HEK293T (cell line): ENCODE results near the gene TRAPPC12.

Source experiments
- BHLHE40 ChIP-seq: fragments of 450-650 bp; IDR thresholded peaks from 2 replicates; pipeline ENCODE4 v1.6.1; 2016; ENCODE audit warnings: mild to moderate bottlenecking, moderate library complexity, borderline replicate concordance
- ELF4 ChIP-seq: fragments of 450-650 bp; IDR thresholded peaks from 2 replicates; pipeline ENCODE4 v1.6.1; 2017; ENCODE audit warnings: antibody characterized with exemption
- L3MBTL2 ChIP-seq: fragments of 450-650 bp; conservative IDR thresholded peaks from 2 replicates; pipeline ENCODE4 v1.6.1; 2016; ENCODE audit warnings: mild to moderate bottlenecking
- LEF1 ChIP-seq: fragments of 450-650 bp; IDR thresholded peaks from 2 replicates; pipeline ENCODE4 v1.6.1; 2017; ENCODE audit warnings: mild to moderate bottlenecking, borderline replicate concordance
- SP1 ChIP-seq: fragments of 450-650 bp; IDR thresholded peaks from 2 replicates; pipeline ENCODE4 v1.6.1; 2017
- SUZ12 ChIP-seq: fragments of 450-650 bp; IDR thresholded peaks from 2 replicates; pipeline ENCODE4 v1.6.1; 2016; ENCODE audit warnings: mild to moderate bottlenecking
- ZNF384 ChIP-seq: fragments of 450-650 bp; IDR thresholded peaks from 2 replicates; pipeline ENCODE4 v1.6.1; 2016

DNA sequence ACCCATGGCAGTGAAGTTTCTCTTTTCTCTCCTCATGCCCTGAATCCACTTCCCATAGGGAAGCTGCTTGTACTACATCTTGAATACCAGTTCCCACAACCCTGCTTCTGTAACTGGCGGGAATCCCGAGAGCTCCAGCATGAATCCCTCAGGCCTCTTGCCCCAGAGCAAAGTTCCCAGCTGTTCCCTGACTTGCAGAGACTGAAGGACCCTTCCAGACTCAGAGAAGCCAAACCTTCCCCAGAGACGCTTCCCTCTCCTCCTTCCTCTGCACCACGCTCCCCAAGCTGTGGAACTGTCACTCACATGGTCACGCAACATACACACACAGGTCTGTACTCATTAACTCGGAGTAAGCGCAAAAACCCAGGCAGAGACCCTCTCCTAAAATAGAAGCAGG is 26.4 kb downstream of the TRAPPC12 start:
- no peak for TF ChIP-seq LEF1
- TF ChIP-seq BHLHE40, result no peak
- TF ChIP-seq ELF4, result no peak
- no peak for TF ChIP-seq SP1
- no peak for TF ChIP-seq L3MBTL2
- TF ChIP-seq SUZ12, result no peak
- no peak for TF ChIP-seq ZNF384
